Muscle of leg (tissue), 11 donors: ENCODE results near the gene TAF3. TPM values are rescaled to one million over a fixed set of nuclear protein-coding genes. Genes with fewer than 3 reads are reported as not detected.
"Not testable (repeated sequence)": the region's sequence is repeated elsewhere in the genome, so short reads cannot be mapped to it uniquely, and the experiment has no call there.

Experiments used
- DNase-seq: peaks from one replicate; pipeline ENCODE4 v3.0.0; 2013
- H3K27ac ChIP-seq: one replicate; pipeline ENCODE4 v1.5.1; 2013; ENCODE audit warnings: mild to moderate bottlenecking, low read length, control low read depth
- H3K27me3 ChIP-seq: one replicate; pipeline ENCODE4 v1.6.1; 2013; ENCODE audit warnings: low read length; ENCODE audit not compliant: control insufficient read depth, insufficient read depth
- H3K36me3 ChIP-seq: one replicate; pipeline ENCODE4 v1.6.1; 2013; ENCODE audit warnings: low read length; ENCODE audit not compliant: control insufficient read depth, insufficient read depth
- H3K4me1 ChIP-seq: one replicate; pipeline ENCODE4 v1.6.1; 2013; ENCODE audit warnings: low read length; ENCODE audit not compliant: control insufficient read depth, insufficient read depth
- H3K4me3 ChIP-seq: one replicate; pipeline ENCODE4 v1.5.1; 2013; ENCODE audit warnings: low read length, control low read depth
- H3K9me3 ChIP-seq: replicated peaks from 2 replicates; pipeline ENCODE4 v1.6.1; 2013; ENCODE audit warnings: low read depth, low read length; ENCODE audit not compliant: control insufficient read depth
- WGBS: methylation state at CpG from one replicate; pipeline ENCODE4 v1.1.5; 2013; ENCODE audit warnings: missing lambda C conversion rate; ENCODE audit not compliant: insufficient coverage; 5-methylcytosine and 5-hydroxymethylcytosine counted together
- polyA plus RNA-seq, 8 donors: library from polyadenylated mRNA; unstranded; fragments of 120-200 nt; gene quantifications; one replicate each; pipeline versions ENCODE4 v1.2.1 to v1.2.3, GENCODE V29; 2013; ENCODE audit warnings: inconsistent platforms in 1 of 8, low replicate concordance in 1 of 8; ENCODE audit not compliant: insufficient read length in 8 of 8, insufficient read depth in 1 of 8
- total RNA-seq: library from RNA; stranded (reverse); fragments of 120-200 nt; gene quantifications from one replicate; pipeline ENCODE4 v1.2.4, GENCODE V29; 2013

Gene TAF3
- total and polyA plus RNA-seq, 9 donors: 2.0 to 7.4 (median 6.4) TPM

GRCh38 chr10:8017277-8017676, 199.0 kb downstream of the TAF3 start:
- no peaks in the 10 kb centered on the region for H3K27me3 ChIP-seq
- H3K36me3 ChIP-seq: peaks cover 8% of the 10 kb centered on the region
- H3K27ac ChIP-seq: no peak overlapping the region
- no peaks in the 10 kb centered on the region for H3K9me3 ChIP-seq
- no peak overlapping the region for H3K4me3 ChIP-seq
- H3K4me1 ChIP-seq: no peaks in the 10 kb centered on the region
- WGBS: 37% methylated on average over 2 of the region's 6 CpGs
- peak; percentile 51 for DNase-seq

DNA sequence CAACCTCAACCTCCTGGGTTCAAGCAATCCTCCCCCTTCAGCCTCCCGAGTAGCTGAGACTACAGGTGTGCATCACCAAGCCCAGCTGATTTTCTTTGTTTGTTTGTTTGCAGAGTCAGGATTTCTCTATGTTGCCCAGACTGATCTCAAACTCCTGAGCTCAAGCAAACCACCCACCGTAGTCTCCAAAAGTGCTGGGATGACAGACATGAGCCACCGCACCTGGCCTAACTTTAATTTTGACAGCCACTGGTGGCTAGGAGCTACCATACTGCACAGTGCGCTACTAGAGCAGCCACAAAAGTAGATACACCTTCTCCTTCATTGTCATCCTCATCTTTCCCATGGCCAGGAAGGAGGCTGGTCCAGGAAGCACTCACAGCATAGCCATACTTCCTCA, 205.0 kb downstream of the TAF3 start:
- H3K9me3 ChIP-seq: no peaks in the 10 kb centered on the region
- peaks cover 25% of the 10 kb centered on the region for H3K27me3 ChIP-seq
- H3K36me3 ChIP-seq: no peaks in the 10 kb centered on the region
- H3K4me3 ChIP-seq: no peak overlapping the region
- no peak for DNase-seq
- no peaks in the 10 kb centered on the region for H3K4me1 ChIP-seq
- no peak overlapping the region for H3K27ac ChIP-seq
- 96% methylated on average over 2 of the region's 4 CpGs for WGBS

DNA sequence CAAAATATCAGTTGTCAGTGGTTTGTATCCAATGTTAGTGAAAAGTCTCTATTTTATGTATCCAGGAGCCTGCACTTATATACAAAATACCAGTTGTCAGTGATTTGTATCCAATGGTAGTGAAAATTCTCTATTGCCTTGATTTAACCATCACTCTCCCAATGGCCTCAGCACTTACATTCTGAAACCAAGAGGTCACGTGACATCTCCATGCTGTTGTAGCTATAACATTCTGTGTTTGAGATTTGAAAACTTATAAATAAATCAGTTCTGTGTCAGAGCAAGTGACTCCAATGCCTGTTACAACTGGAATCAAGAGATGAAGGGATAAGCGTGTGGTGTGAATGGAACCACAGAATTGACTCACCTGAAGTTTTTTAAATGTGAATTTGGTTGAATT, 205.5 kb downstream of the TAF3 start:
- Histone ChIP-seq H3K27me3 (peaks cover 26% of the 10 kb centered on the region), H3K27ac (no peak overlapping the region), H3K36me3 (no peaks in the 10 kb centered on the region), H3K4me3 (no peak overlapping the region), H3K4me1 (no peaks in the 10 kb centered on the region), H3K9me3 (no peaks in the 10 kb centered on the region)
- DNase-seq: no peak
- 100% methylated on average over 1 of the region's 2 CpGs for WGBS

DNA sequence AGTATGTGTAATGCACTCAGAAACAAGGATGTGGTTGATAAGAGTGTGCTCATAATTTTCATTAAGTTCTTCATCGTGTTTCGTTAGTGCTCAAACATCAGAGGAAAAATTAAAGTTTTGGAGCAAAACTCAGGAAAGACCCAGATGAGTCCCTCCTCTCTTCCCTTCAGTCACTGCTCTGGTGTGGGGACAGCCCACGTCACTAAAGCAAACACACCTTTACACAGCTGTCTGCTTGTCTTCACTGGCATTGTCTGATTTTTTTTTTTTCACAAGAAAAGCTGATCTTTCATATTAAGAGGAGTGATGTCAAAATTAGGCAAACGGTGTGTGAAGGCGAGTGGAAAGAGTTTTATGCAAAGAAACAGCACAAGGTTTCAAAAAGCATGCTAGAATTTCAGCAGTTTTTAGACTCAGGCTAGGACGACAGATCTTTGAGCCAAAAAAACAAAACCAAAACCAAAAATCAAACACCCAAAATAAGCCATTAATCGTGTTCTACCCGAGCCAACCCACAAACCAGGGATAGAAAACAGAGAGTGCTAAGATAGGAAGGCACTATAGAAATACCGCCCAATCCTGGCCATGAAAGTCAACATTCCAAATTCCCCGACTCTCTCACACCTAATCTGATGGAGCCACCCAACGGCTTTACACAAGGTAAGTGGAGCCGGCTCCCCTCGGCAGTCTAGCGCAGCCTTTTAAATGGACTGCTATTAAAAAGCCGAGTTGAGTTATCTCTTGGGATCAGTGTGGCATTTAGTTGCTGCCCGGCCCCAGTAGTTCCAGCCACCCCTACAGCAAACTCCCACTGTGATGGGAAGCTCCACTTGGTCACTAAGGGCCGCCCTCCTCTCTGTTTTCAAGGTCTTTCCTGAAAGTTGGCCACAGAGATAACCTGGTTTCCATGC, 208.3 kb downstream of the TAF3 start:
- no peak for DNase-seq
- Histone ChIP-seq H3K4me3 (no peak overlapping the region), H3K27me3 (peaks cover 40% of the 10 kb centered on the region), H3K36me3 (no peaks in the 10 kb centered on the region), H3K27ac (no peak overlapping the region), H3K4me1 (no peaks in the 10 kb centered on the region), H3K9me3 (no peaks in the 10 kb centered on the region)
- 40% methylated on average over 2 of the region's 17 CpGs for WGBS

GRCh38 chr10:8031211-8031610, 212.9 kb downstream of the TAF3 start:
- Histone ChIP-seq H3K27me3 (peaks cover 72% of the 10 kb centered on the region), H3K4me1 (peaks cover 23% of the 10 kb centered on the region)
- 79% methylated on average over 4 of the region's 5 CpGs for WGBS
- H3K36me3 ChIP-seq, H3K27ac ChIP-seq, DNase-seq, H3K9me3 ChIP-seq, H3K4me3 ChIP-seq: not testable (repeated sequence)

DNA sequence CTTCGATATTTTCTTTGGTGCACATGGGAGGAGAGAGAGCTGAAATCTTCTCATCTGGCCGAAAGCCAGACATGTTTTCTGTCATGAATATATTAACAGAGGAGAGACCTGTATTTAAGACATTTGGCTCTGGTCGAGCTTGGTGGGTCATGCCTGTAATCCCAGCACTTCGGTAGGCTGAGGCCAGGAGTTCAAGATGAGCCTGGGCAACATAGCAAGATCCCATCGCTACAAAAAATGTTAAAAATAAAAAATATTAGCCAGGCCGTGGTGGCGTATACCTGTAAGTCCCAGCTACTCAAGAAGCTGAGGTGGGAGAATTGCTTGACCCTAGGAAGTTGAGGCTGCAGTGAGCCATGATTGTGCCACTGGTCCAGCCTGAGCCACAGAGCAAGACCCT, 214.3 kb downstream of the TAF3 start:
- Histone ChIP-seq H3K27me3 (peaks cover 75% of the 10 kb centered on the region), H3K36me3 (no peaks in the 10 kb centered on the region), H3K4me3 (no peak overlapping the region), H3K27ac (no peak overlapping the region), H3K4me1 (peaks cover 27% of the 10 kb centered on the region), H3K9me3 (no peaks in the 10 kb centered on the region)
- DNase-seq: no peak
- WGBS: 72% methylated on average over 4 of the region's 7 CpGs

GRCh38 chr10:8033812-8034465, 215.6 kb downstream of the TAF3 start:
- DNase-seq: no peak
- Histone ChIP-seq H3K9me3 (no peaks in the 10 kb centered on the region), H3K4me1 (peaks cover 27% of the 10 kb centered on the region), H3K4me3 (no peak overlapping the region), H3K36me3 (no peaks in the 10 kb centered on the region), H3K27ac (no peak overlapping the region), H3K27me3 (peaks cover 86% of the 10 kb centered on the region)
- WGBS: 2% methylated on average over 43 of the region's 45 CpGs

- peaks cover 92% of the 10 kb centered on the region for H3K27me3 ChIP-seq
- H3K9me3 ChIP-seq: no peaks in the 10 kb centered on the region
- 2% methylated on average over 37 of the region's 37 CpGs for WGBS
- DNase-seq: no peak
- peaks cover 27% of the 10 kb centered on the region for H3K4me1 ChIP-seq
- no peak overlapping the region for H3K27ac ChIP-seq
- H3K36me3 ChIP-seq: no peaks in the 10 kb centered on the region
- H3K4me3 ChIP-seq: no peak overlapping the region
These were observed 216.2 kb downstream of the TAF3 start for GRCh38 chr10:8034466-8035005.

- peak; percentile 40 for DNase-seq
- 1% methylated on average over 21 of the region's 32 CpGs for WGBS
- H3K4me3 ChIP-seq: no peak overlapping the region
These were observed 216.8 kb downstream of the TAF3 start for GRCh38 chr10:8035006-8035640.

More at GRCh38 chr10:8035006-8035640, 216.8 kb downstream of the TAF3 start:
- Histone ChIP-seq H3K9me3 (no peaks in the 10 kb centered on the region), H3K36me3 (no peaks in the 10 kb centered on the region), H3K27ac (no peak overlapping the region), H3K4me1 (peaks cover 27% of the 10 kb centered on the region), H3K27me3 (peaks cover 96% of the 10 kb centered on the region)
